Activated B cell treated with CpG ODN at 0.5 μM for 24 hours (primary cell): ENCODE data around the gene GPA33. TPM values are rescaled to one million over a fixed set of nuclear protein-coding genes. Genes with fewer than 3 reads are reported as not detected.

Experiments used
- ATAC-seq: fragments of 200-7000 bp; cut with Tn5 transposase; one replicate; pipeline ENCODE4 v1.10.0; 2021; ENCODE audit warnings: low read depth, mild to moderate bottlenecking, moderate library complexity
- CTCF ChIA-PET: fragments of 350-600 bp; sonication (Branson Sonifier 250); formaldehyde crosslinking; loops from one replicate; lab custom pipeline; 2021; ENCODE audit warnings: antibody characterized with exemption; lab: Charles Lee
- POLR2A ChIA-PET: fragments of 350-600 bp; sonication (Branson Sonifier 250); formaldehyde crosslinking; loops from one replicate; lab custom pipeline; 2021; ENCODE audit warnings: antibody characterized with exemption; lab: Charles Lee
- DNase-seq: peaks from one replicate; pipeline ENCODE4 v3.0.0; 2022
- H3K27ac Mint-ChIP-seq: one replicate; pipeline ENCODE4 v1.8.0; 2020; ENCODE audit warnings: mixed read lengths
- H3K27me3 Mint-ChIP-seq: one replicate; pipeline ENCODE4 v1.8.0; 2021; ENCODE audit warnings: mixed read lengths
- H3K36me3 Mint-ChIP-seq: one replicate; pipeline ENCODE4 v1.8.0; 2021; ENCODE audit warnings: low read depth, mixed read lengths
- H3K4me1 Mint-ChIP-seq: one replicate; pipeline ENCODE4 v1.8.0; 2021; ENCODE audit warnings: mixed read lengths
- H3K4me3 Mint-ChIP-seq: one replicate; pipeline ENCODE4 v1.8.0; 2020; ENCODE audit warnings: mild to moderate bottlenecking, mixed read lengths
- H3K9me3 Mint-ChIP-seq: one replicate; pipeline ENCODE4 v1.8.0; 2020; ENCODE audit warnings: mixed read lengths
- intact Hi-C: fragments of 100-400 bp; cut with micrococcal nuclease; formaldehyde crosslinking; loops from one replicate; pipeline ENCODE4 v1.15.1; 2024
- total RNA-seq: library from RNA; stranded (reverse); gene quantifications from 2 replicates; pipeline ENCODE4 v1.2.3, GENCODE V29; 2022
- TF ChIP-seq, protein P1 (sequence below): fragments of 200-600 bp; IDR thresholded peaks from one replicate; pipeline ENCODE4 v1.8.0; 2022; ENCODE audit warnings: antibody characterized with exemption, mild to moderate bottlenecking

The GPA33 gene
- total RNA-seq, 1 donor from 2014 or later, result not detected

DNA sequence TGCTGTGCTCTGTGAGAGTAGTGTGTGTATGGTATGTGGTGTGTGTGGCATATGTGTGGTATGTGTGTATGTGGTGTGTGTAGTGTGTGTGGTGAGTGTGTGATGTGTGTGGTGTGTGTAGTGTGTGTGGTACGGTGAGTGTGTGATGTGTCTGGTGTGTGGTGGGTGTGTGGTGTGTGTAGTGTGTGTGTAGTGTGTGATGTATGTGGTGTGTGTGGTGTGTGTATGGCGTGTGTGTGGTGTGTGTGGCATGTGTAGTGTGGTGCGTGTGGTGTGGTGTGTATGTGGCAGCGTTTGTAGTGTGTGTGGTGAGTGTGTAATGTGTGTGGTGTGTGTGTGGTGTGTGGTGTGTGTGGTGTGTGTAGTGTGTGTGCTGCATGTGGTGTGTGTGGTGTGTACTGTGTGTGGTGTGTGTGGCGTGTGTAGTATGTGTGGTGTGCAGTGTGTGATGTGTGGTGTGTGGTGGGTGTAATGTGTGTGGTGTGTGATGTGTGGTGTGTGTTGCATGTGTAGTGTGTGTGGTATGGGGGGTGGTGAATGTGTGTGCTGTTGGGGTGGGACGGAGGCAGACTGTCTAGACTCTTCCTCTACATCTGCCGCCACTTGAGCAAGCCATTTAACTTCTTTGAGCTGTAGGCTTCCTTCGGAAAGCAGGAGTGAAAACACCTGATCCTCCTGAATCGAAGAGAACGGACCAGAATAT is 33.5 kb downstream of the GPA33 start:
- DNase-seq (no peak), ATAC-seq (no peak)
- no peak overlapping the region for H3K27ac Mint-ChIP-seq
- ChIA-PET CTCF (interaction anchor here (0.8 to 16.9 kb wide), 9 partner anchors 77 to 443 kb away, joined by 3 to 700 read pairs (median 5); no protein-coding TSS in a partner anchor), POLR2A (interaction anchor here (4.9 kb wide), 1 partner anchor 147 kb away, joined by 34 read pairs; no protein-coding TSS in a partner anchor)
- TF ChIP-seq, protein P1, sequence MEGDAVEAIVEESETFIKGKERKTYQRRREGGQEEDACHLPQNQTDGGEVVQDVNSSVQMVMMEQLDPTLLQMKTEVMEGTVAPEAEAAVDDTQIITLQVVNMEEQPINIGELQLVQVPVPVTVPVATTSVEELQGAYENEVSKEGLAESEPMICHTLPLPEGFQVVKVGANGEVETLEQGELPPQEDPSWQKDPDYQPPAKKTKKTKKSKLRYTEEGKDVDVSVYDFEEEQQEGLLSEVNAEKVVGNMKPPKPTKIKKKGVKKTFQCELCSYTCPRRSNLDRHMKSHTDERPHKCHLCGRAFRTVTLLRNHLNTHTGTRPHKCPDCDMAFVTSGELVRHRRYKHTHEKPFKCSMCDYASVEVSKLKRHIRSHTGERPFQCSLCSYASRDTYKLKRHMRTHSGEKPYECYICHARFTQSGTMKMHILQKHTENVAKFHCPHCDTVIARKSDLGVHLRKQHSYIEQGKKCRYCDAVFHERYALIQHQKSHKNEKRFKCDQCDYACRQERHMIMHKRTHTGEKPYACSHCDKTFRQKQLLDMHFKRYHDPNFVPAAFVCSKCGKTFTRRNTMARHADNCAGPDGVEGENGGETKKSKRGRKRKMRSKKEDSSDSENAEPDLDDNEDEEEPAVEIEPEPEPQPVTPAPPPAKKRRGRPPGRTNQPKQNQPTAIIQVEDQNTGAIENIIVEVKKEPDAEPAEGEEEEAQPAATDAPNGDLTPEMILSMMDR, result no peak
- no peak overlapping the region for H3K4me3 Mint-ChIP-seq
- peaks cover 4% of the 10 kb centered on the region for H3K4me1 Mint-ChIP-seq
- no peaks in the 10 kb centered on the region for H3K9me3 Mint-ChIP-seq
- intact Hi-C loops, result loop anchor here (5.0 kb wide), 1 partner anchor 79 kb away; the partner anchor contains the start of gene ILDR2
- H3K27me3 Mint-ChIP-seq, result peaks cover 5% of the 10 kb centered on the region
- no peaks in the 10 kb centered on the region for H3K36me3 Mint-ChIP-seq

- H3K27ac Mint-ChIP-seq, result no peak overlapping the region
- H3K27me3 Mint-ChIP-seq, result peaks cover 5% of the 10 kb centered on the region
- DNase-seq, result no peak
- ATAC-seq, result no peak
- TF ChIP-seq, protein P1, result no peak
- no peaks in the 10 kb centered on the region for H3K36me3 Mint-ChIP-seq
- intact Hi-C loops, result loop anchor here (5.0 kb wide), 1 partner anchor 78 kb away; the partner anchor contains the start of gene ILDR2
- POLR2A ChIA-PET, result no interaction called here
- H3K4me1 Mint-ChIP-seq, result peaks cover 4% of the 10 kb centered on the region
- H3K4me3 Mint-ChIP-seq, result no peak overlapping the region
- CTCF ChIA-PET, result interaction anchor here (16.9 kb wide), 1 partner anchor 145 kb away, joined by 700 read pairs; no protein-coding TSS in a partner anchor
- H3K9me3 Mint-ChIP-seq, result no peaks in the 10 kb centered on the region
Measured at GRCh38 chr1:167054946-167055630, 35.1 kb downstream of the GPA33 start.

DNA sequence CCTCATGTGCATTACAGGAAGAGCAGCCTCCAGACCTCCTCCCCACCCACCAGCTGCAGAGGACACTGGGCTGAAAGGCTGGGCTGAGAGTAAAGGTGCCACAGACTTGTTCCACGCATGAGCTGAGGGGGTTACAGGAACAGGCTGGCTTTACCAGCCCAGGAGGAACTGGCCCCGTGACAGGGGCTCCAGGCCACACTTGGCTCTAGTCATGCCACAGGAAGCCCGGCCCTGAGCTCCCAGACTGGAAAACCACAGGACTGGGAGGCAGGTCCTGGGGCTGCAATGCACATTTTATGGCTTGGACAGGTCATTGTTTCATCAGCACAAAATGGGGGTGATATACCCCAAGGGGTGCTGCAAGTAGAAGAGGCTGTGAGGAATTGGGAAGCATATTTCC is 35.6 kb downstream of the GPA33 start:
- Mint-ChIP-seq H3K36me3 (no peaks in the 10 kb centered on the region), H3K4me1 (peaks cover 4% of the 10 kb centered on the region), H3K9me3 (no peaks in the 10 kb centered on the region), H3K27me3 (peaks cover 5% of the 10 kb centered on the region), H3K4me3 (no peak overlapping the region), H3K27ac (no peak overlapping the region)
- intact Hi-C loops, result no loop called here
- TF ChIP-seq, protein P1, result no peak
- POLR2A ChIA-PET, result no interaction called here
- DNase-seq, result no peak
- CTCF ChIA-PET, result interaction anchor here (16.9 kb wide), 1 partner anchor 144 kb away, joined by 700 read pairs; no protein-coding TSS in a partner anchor
- ATAC-seq, result no peak

GRCh38 chr1:167052389-167052788 is 37.8 kb downstream of the GPA33 start:
- H3K27ac Mint-ChIP-seq, result no peak overlapping the region
- peaks cover 2% of the 10 kb centered on the region for H3K27me3 Mint-ChIP-seq
- no peak for ATAC-seq
- no peak overlapping the region for H3K4me3 Mint-ChIP-seq
- DNase-seq, result no peak
- ChIA-PET CTCF (interaction anchor here (16.9 kb wide), 1 partner anchor 142 kb away, joined by 700 read pairs; no protein-coding TSS in a partner anchor), POLR2A (no interaction called here)
- no peaks in the 10 kb centered on the region for H3K4me1 Mint-ChIP-seq
- intact Hi-C loops, result no loop called here
- no peaks in the 10 kb centered on the region for H3K36me3 Mint-ChIP-seq
- TF ChIP-seq, protein P1, result no peak
- H3K9me3 Mint-ChIP-seq, result no peaks in the 10 kb centered on the region

- intact Hi-C loops, result no loop called here
- H3K27me3 Mint-ChIP-seq, result peaks cover 2% of the 10 kb centered on the region
- no peak overlapping the region for H3K27ac Mint-ChIP-seq
- no peaks in the 10 kb centered on the region for H3K36me3 Mint-ChIP-seq
- DNase-seq (no peak), ATAC-seq (no peak)
- TF ChIP-seq, protein P1, result no peak
- ChIA-PET POLR2A (no interaction called here), CTCF (interaction anchor here (16.9 kb wide), 1 partner anchor 142 kb away, joined by 700 read pairs; no protein-coding TSS in a partner anchor)
- H3K4me1 Mint-ChIP-seq, result no peaks in the 10 kb centered on the region
- no peaks in the 10 kb centered on the region for H3K9me3 Mint-ChIP-seq
- no peak overlapping the region for H3K4me3 Mint-ChIP-seq
Measured at GRCh38 chr1:167051907-167052306, 38.3 kb downstream of the GPA33 start.
